CD4-positive, alpha-beta T cell (primary cell): ENCODE measurements around the gene TMC4. TPM values are rescaled to one million over a fixed set of nuclear protein-coding genes. Genes with fewer than 3 reads are reported as not detected.

Experiments
- ATAC-seq: fragments of 200-7000 bp; cut with Tn5 transposase; one replicate; pipeline ENCODE4 v1.10.0; 2022; ENCODE audit warnings: mild to moderate bottlenecking; ENCODE audit not compliant: poor library complexity
- CTCF ChIA-PET: fragments of 350-600 bp; sonication (Branson Sonifier 250); formaldehyde crosslinking; loops from one replicate; lab custom pipeline; 2021; ENCODE audit warnings: antibody characterized with exemption, inconsistent platforms; lab: Charles Lee
- POLR2A ChIA-PET: fragments of 350-600 bp; sonication (Branson Sonifier 250); formaldehyde crosslinking; loops from one replicate; lab custom pipeline; 2021; ENCODE audit warnings: antibody characterized with exemption, inconsistent platforms; lab: Charles Lee
- DNase-seq, 14 experiments: peaks; one replicate each; pipeline ENCODE4 v3.0.0-alpha.2; 2013 to 2020; ENCODE audit warnings: mixed read lengths in 2 of 14
- H3K27ac ChIP-seq, 2 donors: one replicate each; pipeline versions ENCODE4 v1.5.1 to v1.7.0; 2013; ENCODE audit warnings: low read length in 2 of 2, low read depth in 1 of 2, mild to moderate bottlenecking in 1 of 2
- H3K27me3 ChIP-seq, 2 experiments: 1 replicate in 1 of 2; 2 replicates in 1 of 2; pipeline versions ENCODE4 v1.6.1 to v1.7.0; 2013; ENCODE audit warnings: low read length in 2 of 2, control low read depth in 1 of 2, mild to moderate bottlenecking in 1 of 2, moderate library complexity in 1 of 2; ENCODE audit not compliant: insufficient read depth in 2 of 2, control insufficient read depth in 1 of 2
- H3K36me3 ChIP-seq: one replicate; pipeline ENCODE4 v1.6.1; 2013; ENCODE audit warnings: low read length, control low read depth; ENCODE audit not compliant: insufficient read depth
- H3K4me1 ChIP-seq: one replicate; pipeline ENCODE4 v1.6.1; 2013; ENCODE audit warnings: low read length, control low read depth; ENCODE audit not compliant: insufficient read depth
- H3K4me3 ChIP-seq: one replicate; pipeline ENCODE4 v1.5.1; 2013; ENCODE audit warnings: mild to moderate bottlenecking, low read length, moderate library complexity
- H3K9me3 ChIP-seq, 2 experiments: 1 replicate in 1 of 2; 2 replicates in 1 of 2; pipeline versions ENCODE4 v1.6.1 to v1.7.0; 2013; ENCODE audit warnings: low read length in 2 of 2, mild to moderate bottlenecking in 2 of 2, control low read depth in 1 of 2, moderate library complexity in 1 of 2; ENCODE audit not compliant: control insufficient read depth in 1 of 2, insufficient read depth in 1 of 2
- H3K27ac Mint-ChIP-seq: one replicate; pipeline ENCODE4 v1.8.0; 2020; ENCODE audit warnings: mixed read lengths
- H3K27me3 Mint-ChIP-seq: one replicate; pipeline ENCODE4 v1.8.0; 2021; ENCODE audit warnings: mixed read lengths
- H3K36me3 Mint-ChIP-seq: one replicate; pipeline ENCODE4 v1.8.0; 2021; ENCODE audit warnings: low read depth, mixed read lengths
- H3K4me1 Mint-ChIP-seq: one replicate; pipeline ENCODE4 v1.8.0; 2021; ENCODE audit warnings: low read depth, mixed read lengths
- H3K4me3 Mint-ChIP-seq: one replicate; pipeline ENCODE4 v1.8.0; 2020; ENCODE audit warnings: mild to moderate bottlenecking, mixed read lengths
- H3K9me3 Mint-ChIP-seq: one replicate; pipeline ENCODE4 v1.8.0; 2020; ENCODE audit warnings: mixed read lengths
- intact Hi-C, 2 experiments: fragments of 100-400 bp; cut with DNase I in 1 of 2; cut with micrococcal nuclease in 1 of 2; formaldehyde crosslinking; loops; one replicate each; pipeline versions ENCODE4 v1.15.1 to v1.9.0; 2023 to 2025; cut with DNase I, micrococcal nuclease
- total RNA-seq, 174 experiments: library from RNA in 2 of 174; stranded (reverse) in 2 of 174; gene quantifications; one replicate each; pipeline ENCODE4 v1.2.3 and lab custom pipeline; 2021 to 2026
- TF ChIP-seq, protein P1 (sequence below): fragments of 200-600 bp; IDR thresholded peaks from one replicate; pipeline ENCODE4 v1.8.0; 2022; ENCODE audit warnings: antibody characterized with exemption, mild to moderate bottlenecking

The TMC4 gene
- total RNA-seq, 2 experiments from 2014 or later = 0.84 to 1.5 TPM

- CTCF ChIA-PET = no interaction called here
- H3K27ac ChIP-seq = no peak overlapping the region
- POLR2A ChIA-PET = interaction anchor here (1.0 kb wide), 1 partner anchor 38 kb away, joined by 3 read pairs; the partner anchor contains the start of gene LENG1
These were observed 51.7 kb downstream of the TMC4 start for GRCh38 chr19:54121259-54121658.

GRCh38 chr19:54115109-54116063 lies 57.6 kb downstream of the TMC4 start, which contains the start of the genes PRPF31 and TFPT:
PRPF31 (plus strand) TSS chr19:54115754; CDS start chr19:54118279, 2,525 bp downstream.
TFPT (minus strand) TSS chr19:54115657; CDS start chr19:54115269, 388 bp downstream.
- CTCF ChIA-PET = interaction anchor here (1.1 to 1.7 kb wide), 4 partner anchors 19 to 53 kb away, joined by 3 to 6 read pairs (median 5); partner anchors contain the start of gene CNOT3
- Mint-ChIP-seq H3K9me3 (no peaks in the 10 kb centered on the region), H3K4me3 (peak within 1 kb of the TSS; percentile 87), H3K27me3 (no peaks in the 10 kb centered on the region), H3K27ac (peak within 1 kb of the TSS; percentile 81), H3K4me1 (peaks cover 27% of the 10 kb centered on the region), H3K36me3 (peaks cover 40% of the 10 kb centered on the region)
- POLR2A ChIA-PET = interaction anchor here (0.6 to 4.2 kb wide), 25 partner anchors 9 to 1926 kb away, joined by 3 to 151 read pairs (median 4); partner anchors contain the start of genes CNOT3, FIZ1, LENG1 and LENG8
- TF ChIP-seq, protein P1, sequence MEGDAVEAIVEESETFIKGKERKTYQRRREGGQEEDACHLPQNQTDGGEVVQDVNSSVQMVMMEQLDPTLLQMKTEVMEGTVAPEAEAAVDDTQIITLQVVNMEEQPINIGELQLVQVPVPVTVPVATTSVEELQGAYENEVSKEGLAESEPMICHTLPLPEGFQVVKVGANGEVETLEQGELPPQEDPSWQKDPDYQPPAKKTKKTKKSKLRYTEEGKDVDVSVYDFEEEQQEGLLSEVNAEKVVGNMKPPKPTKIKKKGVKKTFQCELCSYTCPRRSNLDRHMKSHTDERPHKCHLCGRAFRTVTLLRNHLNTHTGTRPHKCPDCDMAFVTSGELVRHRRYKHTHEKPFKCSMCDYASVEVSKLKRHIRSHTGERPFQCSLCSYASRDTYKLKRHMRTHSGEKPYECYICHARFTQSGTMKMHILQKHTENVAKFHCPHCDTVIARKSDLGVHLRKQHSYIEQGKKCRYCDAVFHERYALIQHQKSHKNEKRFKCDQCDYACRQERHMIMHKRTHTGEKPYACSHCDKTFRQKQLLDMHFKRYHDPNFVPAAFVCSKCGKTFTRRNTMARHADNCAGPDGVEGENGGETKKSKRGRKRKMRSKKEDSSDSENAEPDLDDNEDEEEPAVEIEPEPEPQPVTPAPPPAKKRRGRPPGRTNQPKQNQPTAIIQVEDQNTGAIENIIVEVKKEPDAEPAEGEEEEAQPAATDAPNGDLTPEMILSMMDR = no peak
- no peaks in the 10 kb centered on the region for H3K27me3 ChIP-seq
- H3K9me3 ChIP-seq = no peaks in the 10 kb centered on the region
- peaks cover 26% of the 10 kb centered on the region for H3K36me3 ChIP-seq
- peaks cover 33% of the 10 kb centered on the region for H3K4me1 ChIP-seq
- H3K4me3 ChIP-seq = peak within 1 kb of the TSS; percentile 83
- peak; percentile 86 for ATAC-seq
- DNase-seq = peak; percentile 90 to 98 (median 95)
- intact Hi-C loops = loop anchor here (1.0 to 5.0 kb wide), 8 partner anchors 13 to 248 kb away; partner anchors contain the start of genes NDUFA3 (in 2 of the 2), CNOT3 (in 1 of the 2), LENG1 (in 1 of the 2) and MBOAT7 (in 1 of the 2)
- H3K27ac ChIP-seq = peak within 1 kb of the TSS; percentile 65 to 87

More at GRCh38 chr19:54121259-54121658, 51.7 kb downstream of the TMC4 start:
- peaks cover 6% of the 10 kb centered on the region for H3K4me1 Mint-ChIP-seq
- DNase-seq (no peak), ATAC-seq (no peak)
- no peaks in the 10 kb centered on the region for H3K9me3 ChIP-seq
- H3K36me3 Mint-ChIP-seq = peaks cover 66% of the 10 kb centered on the region
- peaks cover 11% of the 10 kb centered on the region for H3K4me1 ChIP-seq
- H3K4me3 ChIP-seq = no peak overlapping the region
- no peaks in the 10 kb centered on the region for H3K27me3 ChIP-seq
- no peak overlapping the region for H3K27ac Mint-ChIP-seq
- H3K4me3 Mint-ChIP-seq = no peak overlapping the region
- no peaks in the 10 kb centered on the region for H3K27me3 Mint-ChIP-seq
- TF ChIP-seq, protein P1 = no peak
- intact Hi-C loops = no loop called here
- H3K36me3 ChIP-seq = peaks cover 75% of the 10 kb centered on the region
- no peaks in the 10 kb centered on the region for H3K9me3 Mint-ChIP-seq
